OCI-LY1 (cell line): ENCODE measurements around the gene SYCP2L.

Source experiments
- H2AFZ ChIP-seq: fragments of 200-600 bp; sonication (generic), shearing (Covaris generic); 2 replicates; pipeline ENCODE4 v1.6.0; 2014; ENCODE audit warnings: antibody characterized with exemption, mild to moderate bottlenecking, low read length
- H3F3A ChIP-seq: fragments of 200-600 bp; sonication (generic), shearing (Covaris generic); 2 replicates; pipeline ENCODE4 v1.6.0; 2014; ENCODE audit warnings: mild to moderate bottlenecking, antibody characterized with exemption, low read length, moderate library complexity; ENCODE audit not compliant: insufficient read depth
- H3K27ac ChIP-seq: fragments of 200-600 bp; sonication (generic); 2 replicates; pipeline ENCODE4 v1.5.1; 2014; ENCODE audit warnings: low read length, mixed run types, mild to moderate bottlenecking, low read depth; ENCODE audit not compliant: poor library complexity, severe bottlenecking
- H3K27me3 ChIP-seq: fragments of 200-600 bp; sonication (generic); 2 replicates; pipeline ENCODE4 v1.6.0; 2014; ENCODE audit warnings: antibody characterized with exemption, mild to moderate bottlenecking, low read length, moderate library complexity; ENCODE audit not compliant: insufficient read depth
- H3K36me3 ChIP-seq: fragments of 200-600 bp; sonication (generic); 2 replicates; pipeline ENCODE4 v1.6.1; 2014; ENCODE audit warnings: mild to moderate bottlenecking, antibody characterized with exemption, low read length, moderate library complexity, mixed read lengths; ENCODE audit not compliant: insufficient read depth
- H3K4me1 ChIP-seq: fragments of 200-600 bp; sonication (generic); 2 replicates; pipeline ENCODE4 v1.5.1; 2014; ENCODE audit warnings: mild to moderate bottlenecking, low read length, moderate library complexity; ENCODE audit not compliant: insufficient read depth, severe bottlenecking
- H3K4me2 ChIP-seq: fragments of 200-600 bp; sonication (generic), shearing (Covaris generic); 2 replicates; pipeline ENCODE4 v1.6.1; 2014; ENCODE audit warnings: low read length
- H3K4me3 ChIP-seq: fragments of 200-600 bp; sonication (generic); 2 replicates; pipeline ENCODE4 v1.5.1; 2014; ENCODE audit warnings: low read length, low read depth, mild to moderate bottlenecking, mixed read lengths; ENCODE audit not compliant: poor library complexity, severe bottlenecking
- H3K79me2 ChIP-seq: fragments of 200-600 bp; shearing (Covaris generic); 2 replicates; pipeline ENCODE4 v1.6.1; 2016; ENCODE audit warnings: mixed run types, low read length, mixed read lengths; ENCODE audit not compliant: insufficient read depth
- H3K9ac ChIP-seq: fragments of 200-600 bp; sonication (generic), shearing (Covaris generic); 2 replicates; pipeline ENCODE4 v1.6.1; 2014; ENCODE audit warnings: mild to moderate bottlenecking, low read length, mixed read lengths
- H3K9me2 ChIP-seq: fragments of 200-600 bp; sonication (generic), shearing (Covaris generic); 2 replicates; pipeline ENCODE4 v1.6.1; 2014; ENCODE audit warnings: low read depth, mild to moderate bottlenecking, low read length, mixed read lengths
- H3K9me3 ChIP-seq: fragments of 200-600 bp; shearing (Covaris generic); 2 replicates; pipeline ENCODE4 v1.6.1; 2014; ENCODE audit warnings: low read length, mixed read lengths
- H4K20me1 ChIP-seq: fragments of 200-600 bp; sonication (generic), shearing (Covaris generic); 2 replicates; pipeline ENCODE4 v1.6.0; 2016; ENCODE audit warnings: mild to moderate bottlenecking, low read length; ENCODE audit not compliant: insufficient read depth
- EZH2 ChIP-seq: fragments of 200-600 bp; sonication (generic), shearing (Covaris generic); IDR thresholded peaks from 2 replicates; pipeline ENCODE4 v1.8.0; 2017; ENCODE audit warnings: borderline replicate concordance, mixed run types, mild to moderate bottlenecking, antibody characterized with exemption, low read length, moderate library complexity, mixed read lengths
- TF ChIP-seq, protein P1 (sequence below): fragments of 200-600 bp; sonication (generic), shearing (Covaris generic); IDR thresholded peaks from 2 replicates; pipeline ENCODE4 v1.5.1; 2017; ENCODE audit warnings: mild to moderate bottlenecking, antibody characterized with exemption, low read length, moderate library complexity, mixed read lengths

Gene SYCP2L

DNA sequence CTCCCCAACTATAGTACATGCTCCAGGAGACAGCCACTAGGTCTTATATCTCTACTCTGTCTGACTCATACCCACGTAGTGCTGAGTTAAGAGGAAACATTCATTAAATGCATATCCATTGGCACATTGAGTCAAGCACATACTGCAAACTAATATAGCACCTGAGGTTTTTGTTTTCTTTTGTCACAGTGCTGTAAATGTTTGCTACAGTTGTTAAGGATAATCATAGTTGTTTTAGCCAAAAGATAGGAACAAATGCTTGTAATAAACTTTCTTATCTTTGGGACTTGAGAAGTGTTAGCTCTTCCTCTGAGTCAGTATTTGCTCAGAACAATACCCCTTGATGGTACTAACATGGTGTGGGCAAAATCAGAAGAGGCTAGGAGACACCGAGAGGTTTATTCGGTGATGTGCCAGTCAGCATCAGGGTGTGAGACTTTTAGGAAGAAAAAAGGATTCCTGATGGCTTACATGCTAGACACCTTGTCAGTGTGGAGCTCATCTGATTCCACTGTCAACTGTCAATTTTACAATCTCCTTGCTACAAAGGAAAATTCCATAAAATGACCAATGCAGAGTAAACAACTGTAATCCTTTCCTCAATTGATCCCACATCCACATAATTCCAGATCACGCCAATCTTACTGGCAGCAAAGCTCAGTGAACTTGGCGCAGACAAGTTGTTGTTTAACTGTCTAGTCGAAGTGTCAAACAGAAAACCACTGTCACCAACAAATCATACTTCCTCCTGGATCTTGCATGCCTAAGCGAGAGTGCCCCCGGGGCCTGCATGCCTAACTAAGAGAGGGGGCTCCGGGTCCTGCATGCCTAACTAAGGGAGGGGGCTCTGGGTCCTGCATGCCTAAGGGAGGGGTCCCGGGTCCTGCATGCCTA is 121.1 kb downstream of the SYCP2L start:
- Histone ChIP-seq H3K9ac (no peak overlapping the region), H3K27ac (no peak overlapping the region), H3K27me3 (no peaks in the 10 kb centered on the region), H2AFZ (no peak overlapping the region), H3K36me3 (no peaks in the 10 kb centered on the region), H4K20me1 (no peaks in the 10 kb centered on the region), H3K9me2 (no peaks in the 10 kb centered on the region), H3K79me2 (no peaks in the 10 kb centered on the region), H3K4me2 (no peak overlapping the region), H3K4me3 (no peak overlapping the region), H3K4me1 (no peaks in the 10 kb centered on the region), H3F3A (no peaks in the 10 kb centered on the region), H3K9me3 (no peaks in the 10 kb centered on the region)
- TF ChIP-seq, protein P1, sequence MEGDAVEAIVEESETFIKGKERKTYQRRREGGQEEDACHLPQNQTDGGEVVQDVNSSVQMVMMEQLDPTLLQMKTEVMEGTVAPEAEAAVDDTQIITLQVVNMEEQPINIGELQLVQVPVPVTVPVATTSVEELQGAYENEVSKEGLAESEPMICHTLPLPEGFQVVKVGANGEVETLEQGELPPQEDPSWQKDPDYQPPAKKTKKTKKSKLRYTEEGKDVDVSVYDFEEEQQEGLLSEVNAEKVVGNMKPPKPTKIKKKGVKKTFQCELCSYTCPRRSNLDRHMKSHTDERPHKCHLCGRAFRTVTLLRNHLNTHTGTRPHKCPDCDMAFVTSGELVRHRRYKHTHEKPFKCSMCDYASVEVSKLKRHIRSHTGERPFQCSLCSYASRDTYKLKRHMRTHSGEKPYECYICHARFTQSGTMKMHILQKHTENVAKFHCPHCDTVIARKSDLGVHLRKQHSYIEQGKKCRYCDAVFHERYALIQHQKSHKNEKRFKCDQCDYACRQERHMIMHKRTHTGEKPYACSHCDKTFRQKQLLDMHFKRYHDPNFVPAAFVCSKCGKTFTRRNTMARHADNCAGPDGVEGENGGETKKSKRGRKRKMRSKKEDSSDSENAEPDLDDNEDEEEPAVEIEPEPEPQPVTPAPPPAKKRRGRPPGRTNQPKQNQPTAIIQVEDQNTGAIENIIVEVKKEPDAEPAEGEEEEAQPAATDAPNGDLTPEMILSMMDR = no peak
- TF ChIP-seq EZH2 = no peak

DNA sequence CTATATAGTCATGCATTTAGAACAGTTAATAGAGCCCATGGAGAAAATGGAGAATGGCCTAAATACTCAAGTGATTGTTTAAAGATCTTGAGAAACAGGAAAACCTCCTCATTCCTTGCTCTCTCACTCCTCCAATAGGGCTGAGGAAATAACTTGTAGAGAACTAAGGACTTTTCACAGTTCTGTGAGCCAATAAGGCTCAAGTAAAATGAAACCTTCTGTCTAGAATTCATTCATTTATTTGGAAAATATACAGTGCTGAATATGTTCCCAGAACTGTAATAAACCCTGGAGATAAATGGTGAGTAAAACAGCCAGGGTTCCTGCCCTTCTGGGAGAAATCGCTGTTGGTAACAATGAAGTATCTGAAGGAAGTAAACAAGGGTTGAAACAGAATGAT is 122.0 kb downstream of the SYCP2L start:
- no peaks in the 10 kb centered on the region for H3F3A ChIP-seq
- H2AFZ ChIP-seq = no peak overlapping the region
- H3K79me2 ChIP-seq = no peaks in the 10 kb centered on the region
- H3K4me1 ChIP-seq = no peaks in the 10 kb centered on the region
- no peaks in the 10 kb centered on the region for H3K36me3 ChIP-seq
- no peak overlapping the region for H3K4me2 ChIP-seq
- H3K27me3 ChIP-seq = no peaks in the 10 kb centered on the region
- no peak for TF ChIP-seq EZH2
- TF ChIP-seq, protein P1 = no peak
- H3K9ac ChIP-seq = no peak overlapping the region
- H4K20me1 ChIP-seq = no peaks in the 10 kb centered on the region
- H3K9me2 ChIP-seq = no peaks in the 10 kb centered on the region
- H3K4me3 ChIP-seq = no peak overlapping the region
- H3K9me3 ChIP-seq = no peaks in the 10 kb centered on the region
- no peak overlapping the region for H3K27ac ChIP-seq

DNA sequence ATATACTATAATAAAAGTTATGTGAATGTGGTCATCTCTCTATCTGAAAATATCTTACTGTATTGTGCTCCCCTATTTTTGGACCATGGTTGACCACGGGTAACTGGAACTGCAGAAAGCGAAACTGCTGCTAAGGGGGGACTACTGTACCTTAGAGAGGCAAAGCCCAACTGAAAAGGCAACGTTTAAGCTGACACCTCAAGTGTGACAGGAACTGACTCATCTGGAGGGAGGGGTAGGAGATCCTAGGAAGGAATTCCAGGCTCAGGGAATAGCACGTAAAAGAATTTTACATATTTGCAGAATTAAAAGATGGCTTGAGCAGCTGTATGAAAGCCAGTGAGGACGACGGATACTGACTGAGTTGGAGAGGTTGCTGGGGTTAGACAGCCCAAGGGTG is 122.5 kb downstream of the SYCP2L start:
- H3K4me3 ChIP-seq = no peak overlapping the region
- H3K79me2 ChIP-seq = no peaks in the 10 kb centered on the region
- no peak overlapping the region for H2AFZ ChIP-seq
- H3K9me2 ChIP-seq = no peaks in the 10 kb centered on the region
- no peaks in the 10 kb centered on the region for H3K27me3 ChIP-seq
- H3K9ac ChIP-seq = no peak overlapping the region
- no peak overlapping the region for H3K27ac ChIP-seq
- H3F3A ChIP-seq = no peaks in the 10 kb centered on the region
- H3K36me3 ChIP-seq = no peaks in the 10 kb centered on the region
- H3K4me2 ChIP-seq = no peak overlapping the region
- H4K20me1 ChIP-seq = no peaks in the 10 kb centered on the region
- no peaks in the 10 kb centered on the region for H3K4me1 ChIP-seq
- TF ChIP-seq, protein P1 = no peak
- no peaks in the 10 kb centered on the region for H3K9me3 ChIP-seq
